H1 (cell line): ENCODE data around the gene PGLYRP4. TPM values are rescaled to one million over a fixed set of nuclear protein-coding genes. Genes with fewer than 3 reads are reported as not detected.

Source experiments
- RAD21 ChIP-seq, 2 experiments: IDR thresholded peaks in 1 of 2; conservative IDR thresholded peaks in 1 of 2; 2 replicates each; pipeline ENCODE4 v1.6.1; 2011; ENCODE audit warnings: low read depth in 2 of 2, low read length in 2 of 2, improper control_type of control experiment in 1 of 2, inconsistent platforms in 1 of 2, mild to moderate bottlenecking in 1 of 2, moderate library complexity in 1 of 2
- polyA plus RNA-seq, 7 experiments: library from polyadenylated mRNA; depleted of rRNA in 3 of 7; stranded (reverse) in 5 of 7; unstranded in 2 of 7; fragments of >200 nt in 5 of 7; fragments of 200-250 nt in 2 of 7; gene quantifications; 1 replicate in 5 of 7; 2 replicates in 1 of 7; 4 replicates in 1 of 7; pipeline versions ENCODE4 v1.2.1 to v1.2.3, GENCODE V29; 2011 to 2013; ENCODE audit warnings: missing spikeins in 2 of 7, mixed read lengths in 2 of 7
- total RNA-seq: library from RNA; stranded (reverse); fragmentation: NEBNext Ultra II Directional; extraction: Animal tissue kit (Norgen Biotek cat#: 25700); gene quantifications from 2 replicates; pipeline ENCODE4 v1.2.1, GENCODE V29; 2021
- TF ChIP-seq, protein P1 (sequence below): fragments of 300-600 bp; sonication (generic); IDR thresholded peaks from 2 replicates; pipeline ENCODE4 v1.7.1; 2012; ENCODE audit warnings: low read length, moderate library complexity, mild to moderate bottlenecking, inconsistent platforms; ENCODE audit not compliant: insufficient replicate concordance
- TF ChIP-seq, protein P2 (sequence below), 3 experiments: IDR thresholded peaks; 1 replicate in 2 of 3; 2 replicates in 1 of 3; pipeline versions ENCODE4 v1.5.1 to v1.6.1; 2011; ENCODE audit warnings: low read length in 3 of 3, mild to moderate bottlenecking in 3 of 3, inconsistent platforms in 2 of 3, low read depth in 1 of 3, moderate library complexity in 1 of 3; ENCODE audit not compliant: insufficient read depth in 1 of 3; ENCODE audit errors: control extremely low read depth in 1 of 3

Gene PGLYRP4
- total and polyA plus RNA-seq, 2 of the 8 experiments (the other 6 are each of a cell fraction or from before 2014, with no cell fraction given): not detected

DNA sequence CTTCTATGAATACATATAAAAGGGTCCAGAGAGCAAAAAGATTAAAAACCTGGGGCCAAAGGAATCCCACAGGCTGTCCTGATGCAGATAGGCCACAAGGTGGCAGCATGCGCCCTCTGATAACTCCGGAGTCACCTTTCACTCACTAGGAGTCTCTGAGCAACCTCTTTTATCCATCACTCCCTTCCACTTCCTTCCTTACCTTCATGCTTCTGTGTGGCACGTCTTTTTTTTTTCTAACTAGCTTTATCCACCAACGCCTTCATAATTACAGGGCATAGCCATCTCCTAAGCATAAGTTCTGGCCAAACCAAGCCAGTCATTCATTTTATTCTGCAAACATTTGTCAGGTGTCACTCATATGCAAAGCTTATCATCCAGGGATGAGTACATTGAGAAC, 3.9 kb upstream of the PGLYRP4 start (continued):
- TF ChIP-seq, protein P1, sequence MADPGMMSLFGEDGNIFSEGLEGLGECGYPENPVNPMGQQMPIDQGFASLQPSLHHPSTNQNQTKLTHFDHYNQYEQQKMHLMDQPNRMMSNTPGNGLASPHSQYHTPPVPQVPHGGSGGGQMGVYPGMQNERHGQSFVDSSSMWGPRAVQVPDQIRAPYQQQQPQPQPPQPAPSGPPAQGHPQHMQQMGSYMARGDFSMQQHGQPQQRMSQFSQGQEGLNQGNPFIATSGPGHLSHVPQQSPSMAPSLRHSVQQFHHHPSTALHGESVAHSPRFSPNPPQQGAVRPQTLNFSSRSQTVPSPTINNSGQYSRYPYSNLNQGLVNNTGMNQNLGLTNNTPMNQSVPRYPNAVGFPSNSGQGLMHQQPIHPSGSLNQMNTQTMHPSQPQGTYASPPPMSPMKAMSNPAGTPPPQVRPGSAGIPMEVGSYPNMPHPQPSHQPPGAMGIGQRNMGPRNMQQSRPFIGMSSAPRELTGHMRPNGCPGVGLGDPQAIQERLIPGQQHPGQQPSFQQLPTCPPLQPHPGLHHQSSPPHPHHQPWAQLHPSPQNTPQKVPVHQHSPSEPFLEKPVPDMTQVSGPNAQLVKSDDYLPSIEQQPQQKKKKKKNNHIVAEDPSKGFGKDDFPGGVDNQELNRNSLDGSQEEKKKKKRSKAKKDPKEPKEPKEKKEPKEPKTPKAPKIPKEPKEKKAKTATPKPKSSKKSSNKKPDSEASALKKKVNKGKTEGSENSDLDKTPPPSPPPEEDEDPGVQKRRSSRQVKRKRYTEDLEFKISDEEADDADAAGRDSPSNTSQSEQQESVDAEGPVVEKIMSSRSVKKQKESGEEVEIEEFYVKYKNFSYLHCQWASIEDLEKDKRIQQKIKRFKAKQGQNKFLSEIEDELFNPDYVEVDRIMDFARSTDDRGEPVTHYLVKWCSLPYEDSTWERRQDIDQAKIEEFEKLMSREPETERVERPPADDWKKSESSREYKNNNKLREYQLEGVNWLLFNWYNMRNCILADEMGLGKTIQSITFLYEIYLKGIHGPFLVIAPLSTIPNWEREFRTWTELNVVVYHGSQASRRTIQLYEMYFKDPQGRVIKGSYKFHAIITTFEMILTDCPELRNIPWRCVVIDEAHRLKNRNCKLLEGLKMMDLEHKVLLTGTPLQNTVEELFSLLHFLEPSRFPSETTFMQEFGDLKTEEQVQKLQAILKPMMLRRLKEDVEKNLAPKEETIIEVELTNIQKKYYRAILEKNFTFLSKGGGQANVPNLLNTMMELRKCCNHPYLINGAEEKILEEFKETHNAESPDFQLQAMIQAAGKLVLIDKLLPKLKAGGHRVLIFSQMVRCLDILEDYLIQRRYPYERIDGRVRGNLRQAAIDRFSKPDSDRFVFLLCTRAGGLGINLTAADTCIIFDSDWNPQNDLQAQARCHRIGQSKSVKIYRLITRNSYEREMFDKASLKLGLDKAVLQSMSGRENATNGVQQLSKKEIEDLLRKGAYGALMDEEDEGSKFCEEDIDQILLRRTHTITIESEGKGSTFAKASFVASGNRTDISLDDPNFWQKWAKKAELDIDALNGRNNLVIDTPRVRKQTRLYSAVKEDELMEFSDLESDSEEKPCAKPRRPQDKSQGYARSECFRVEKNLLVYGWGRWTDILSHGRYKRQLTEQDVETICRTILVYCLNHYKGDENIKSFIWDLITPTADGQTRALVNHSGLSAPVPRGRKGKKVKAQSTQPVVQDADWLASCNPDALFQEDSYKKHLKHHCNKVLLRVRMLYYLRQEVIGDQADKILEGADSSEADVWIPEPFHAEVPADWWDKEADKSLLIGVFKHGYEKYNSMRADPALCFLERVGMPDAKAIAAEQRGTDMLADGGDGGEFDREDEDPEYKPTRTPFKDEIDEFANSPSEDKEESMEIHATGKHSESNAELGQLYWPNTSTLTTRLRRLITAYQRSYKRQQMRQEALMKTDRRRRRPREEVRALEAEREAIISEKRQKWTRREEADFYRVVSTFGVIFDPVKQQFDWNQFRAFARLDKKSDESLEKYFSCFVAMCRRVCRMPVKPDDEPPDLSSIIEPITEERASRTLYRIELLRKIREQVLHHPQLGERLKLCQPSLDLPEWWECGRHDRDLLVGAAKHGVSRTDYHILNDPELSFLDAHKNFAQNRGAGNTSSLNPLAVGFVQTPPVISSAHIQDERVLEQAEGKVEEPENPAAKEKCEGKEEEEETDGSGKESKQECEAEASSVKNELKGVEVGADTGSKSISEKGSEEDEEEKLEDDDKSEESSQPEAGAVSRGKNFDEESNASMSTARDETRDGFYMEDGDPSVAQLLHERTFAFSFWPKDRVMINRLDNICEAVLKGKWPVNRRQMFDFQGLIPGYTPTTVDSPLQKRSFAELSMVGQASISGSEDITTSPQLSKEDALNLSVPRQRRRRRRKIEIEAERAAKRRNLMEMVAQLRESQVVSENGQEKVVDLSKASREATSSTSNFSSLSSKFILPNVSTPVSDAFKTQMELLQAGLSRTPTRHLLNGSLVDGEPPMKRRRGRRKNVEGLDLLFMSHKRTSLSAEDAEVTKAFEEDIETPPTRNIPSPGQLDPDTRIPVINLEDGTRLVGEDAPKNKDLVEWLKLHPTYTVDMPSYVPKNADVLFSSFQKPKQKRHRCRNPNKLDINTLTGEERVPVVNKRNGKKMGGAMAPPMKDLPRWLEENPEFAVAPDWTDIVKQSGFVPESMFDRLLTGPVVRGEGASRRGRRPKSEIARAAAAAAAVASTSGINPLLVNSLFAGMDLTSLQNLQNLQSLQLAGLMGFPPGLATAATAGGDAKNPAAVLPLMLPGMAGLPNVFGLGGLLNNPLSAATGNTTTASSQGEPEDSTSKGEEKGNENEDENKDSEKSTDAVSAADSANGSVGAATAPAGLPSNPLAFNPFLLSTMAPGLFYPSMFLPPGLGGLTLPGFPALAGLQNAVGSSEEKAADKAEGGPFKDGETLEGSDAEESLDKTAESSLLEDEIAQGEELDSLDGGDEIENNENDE: no peak
- TF ChIP-seq RAD21 (IDR thresholded peaks at IDR 0.05 in 1 of 2, conservative IDR thresholded peaks at IDR 0.05 in 1 of 2; ENCODE audit: low read depth in 2 of 2, low read length in 2 of 2): peak; percentile 91 to 92
- TF ChIP-seq, protein P2, sequence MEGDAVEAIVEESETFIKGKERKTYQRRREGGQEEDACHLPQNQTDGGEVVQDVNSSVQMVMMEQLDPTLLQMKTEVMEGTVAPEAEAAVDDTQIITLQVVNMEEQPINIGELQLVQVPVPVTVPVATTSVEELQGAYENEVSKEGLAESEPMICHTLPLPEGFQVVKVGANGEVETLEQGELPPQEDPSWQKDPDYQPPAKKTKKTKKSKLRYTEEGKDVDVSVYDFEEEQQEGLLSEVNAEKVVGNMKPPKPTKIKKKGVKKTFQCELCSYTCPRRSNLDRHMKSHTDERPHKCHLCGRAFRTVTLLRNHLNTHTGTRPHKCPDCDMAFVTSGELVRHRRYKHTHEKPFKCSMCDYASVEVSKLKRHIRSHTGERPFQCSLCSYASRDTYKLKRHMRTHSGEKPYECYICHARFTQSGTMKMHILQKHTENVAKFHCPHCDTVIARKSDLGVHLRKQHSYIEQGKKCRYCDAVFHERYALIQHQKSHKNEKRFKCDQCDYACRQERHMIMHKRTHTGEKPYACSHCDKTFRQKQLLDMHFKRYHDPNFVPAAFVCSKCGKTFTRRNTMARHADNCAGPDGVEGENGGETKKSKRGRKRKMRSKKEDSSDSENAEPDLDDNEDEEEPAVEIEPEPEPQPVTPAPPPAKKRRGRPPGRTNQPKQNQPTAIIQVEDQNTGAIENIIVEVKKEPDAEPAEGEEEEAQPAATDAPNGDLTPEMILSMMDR (IDR thresholded peaks at IDR 0.05; ENCODE audit: control extremely low read depth in 1 of 3, insufficient read depth in 1 of 3, low read depth in 1 of 3, low read length in 3 of 3): peak; percentile 84 to 85 (median 84)
